Measurements from ENCODE around the gene GOLGA1. TPM values are rescaled to one million over a fixed set of nuclear protein-coding genes. Genes with fewer than 3 reads are reported as not detected.

GOLGA1 gene
- polyA plus RNA-seq, 1 donor (not counting 4 experiments of a cell fraction or from before 2014, with no cell fraction given) = 7.4 TPM

DNA sequence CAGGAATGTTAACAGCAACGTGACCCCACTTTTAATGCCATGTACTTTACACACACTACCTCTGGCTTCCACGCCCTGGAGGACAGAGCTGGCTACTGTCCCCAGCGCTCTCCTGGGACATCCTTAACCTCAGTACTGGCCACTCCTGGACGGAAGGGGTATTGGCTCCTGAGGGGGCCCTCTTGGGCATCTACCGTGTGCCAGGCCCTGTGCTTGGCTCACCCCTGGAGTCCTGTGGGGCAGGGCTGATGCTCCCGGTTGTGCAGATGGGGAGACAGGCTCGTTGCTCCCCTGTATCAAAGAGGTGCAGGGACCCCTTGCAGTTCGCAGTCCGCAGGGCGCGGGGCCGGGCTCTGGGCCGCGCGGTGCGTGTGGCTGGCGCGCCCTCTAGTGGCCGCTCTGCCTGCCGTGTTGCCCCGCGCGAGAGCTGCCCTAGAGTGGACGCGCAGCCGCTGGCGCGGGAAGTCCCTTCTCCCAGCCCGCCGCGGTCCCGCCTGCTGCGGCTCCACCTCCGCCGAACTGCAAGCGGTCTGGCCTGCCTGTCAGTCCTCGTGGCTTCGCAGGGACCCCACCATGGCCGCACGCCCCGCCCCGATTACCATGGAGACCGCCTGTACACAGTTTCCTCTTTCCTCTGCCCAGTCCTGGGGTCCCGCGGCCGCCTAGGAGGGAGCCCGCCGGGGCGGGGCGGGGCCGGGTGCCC lies 87.9 kb downstream of the GOLGA1 start, which contains the start of gene WDR38:
TSS of gene WDR38 (plus strand) at position 632 of the 703 bp plus-strand sequence. CDS start 72 bp downstream, outside the sequence.
- Histone ChIP-seq H3K4me3 (ENCODE audit: control insufficient read depth in 2 of 3, extremely low read depth in 1 of 3, insufficient read depth in 2 of 3, low read depth in 1 of 3, low read length in 3 of 3) (peak within 1 kb of the TSS; percentile 31 to 52 (median 49)), H3K79me2 (ENCODE audit: control insufficient read depth, insufficient read depth, low read length) (peaks cover under 1% of the 10 kb centered on the region), H3K9ac (ENCODE audit: control insufficient read depth, extremely low read depth, insufficient read depth, low read length) (peak within 1 kb of the TSS; percentile 61), H3K4me2 (ENCODE audit: control insufficient read depth, extremely low read depth, insufficient read depth, low read depth, low read length) (peak within 1 kb of the TSS; percentile 76), H2AFZ (ENCODE audit: control insufficient read depth, low read length) (peak within 1 kb of the TSS; percentile 73), H3K9me3 (ENCODE audit: control insufficient read depth, low read depth, low read length) (no peaks in the 10 kb centered on the region), H3K4me1 (ENCODE audit: control insufficient read depth, extremely low read depth, insufficient read depth, low read length) (peaks cover 10% of the 10 kb centered on the region), H4K20me1 (ENCODE audit: control insufficient read depth, extremely low read depth, insufficient read depth, low read length) (peaks cover 25% of the 10 kb centered on the region), H3K36me3 (ENCODE audit: control insufficient read depth in 2 of 2, extremely low read depth in 1 of 2, insufficient read depth in 2 of 2, low read length in 2 of 2) (peaks cover 11 to 14% of the 10 kb centered on the region in 2 experiments), H3K27ac (ENCODE audit: control insufficient read depth, insufficient read depth, low read length) (no peak within 1 kb of the TSS), H3K9me1 (ENCODE audit: control insufficient read depth, extremely low read depth, insufficient read depth, low read length) (no peaks in the 10 kb centered on the region), H3K27me3 (ENCODE audit: control insufficient read depth, extremely low read depth, insufficient read depth, low read length) (no peaks in the 10 kb centered on the region)
- FAIRE-seq (no peak), DNase-seq (ENCODE audit: low read depth, low spot score) (no peak)
- TF ChIP-seq EZH2 (IDR thresholded peaks at IDR 0.05; ENCODE audit: low read length) = no peak
- TF ChIP-seq, protein P1, sequence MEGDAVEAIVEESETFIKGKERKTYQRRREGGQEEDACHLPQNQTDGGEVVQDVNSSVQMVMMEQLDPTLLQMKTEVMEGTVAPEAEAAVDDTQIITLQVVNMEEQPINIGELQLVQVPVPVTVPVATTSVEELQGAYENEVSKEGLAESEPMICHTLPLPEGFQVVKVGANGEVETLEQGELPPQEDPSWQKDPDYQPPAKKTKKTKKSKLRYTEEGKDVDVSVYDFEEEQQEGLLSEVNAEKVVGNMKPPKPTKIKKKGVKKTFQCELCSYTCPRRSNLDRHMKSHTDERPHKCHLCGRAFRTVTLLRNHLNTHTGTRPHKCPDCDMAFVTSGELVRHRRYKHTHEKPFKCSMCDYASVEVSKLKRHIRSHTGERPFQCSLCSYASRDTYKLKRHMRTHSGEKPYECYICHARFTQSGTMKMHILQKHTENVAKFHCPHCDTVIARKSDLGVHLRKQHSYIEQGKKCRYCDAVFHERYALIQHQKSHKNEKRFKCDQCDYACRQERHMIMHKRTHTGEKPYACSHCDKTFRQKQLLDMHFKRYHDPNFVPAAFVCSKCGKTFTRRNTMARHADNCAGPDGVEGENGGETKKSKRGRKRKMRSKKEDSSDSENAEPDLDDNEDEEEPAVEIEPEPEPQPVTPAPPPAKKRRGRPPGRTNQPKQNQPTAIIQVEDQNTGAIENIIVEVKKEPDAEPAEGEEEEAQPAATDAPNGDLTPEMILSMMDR (optimal IDR thresholded peaks at IDR 0.05 in 1 of 3, IDR thresholded peaks at IDR 0.05 in 1 of 3, conservative IDR thresholded peaks at IDR 0.05 in 1 of 3; ENCODE audit: extremely low read depth in 1 of 3, insufficient read depth in 2 of 3, low read length in 3 of 3) = peak in 2 of 3 experiments; percentile 83 to 90
- dilution Hi-C loops (cut with MboI; ENCODE audit: extremely low pct_ligation_motif_present, low sequenced_read_pairs) = no loop called here

DNA sequence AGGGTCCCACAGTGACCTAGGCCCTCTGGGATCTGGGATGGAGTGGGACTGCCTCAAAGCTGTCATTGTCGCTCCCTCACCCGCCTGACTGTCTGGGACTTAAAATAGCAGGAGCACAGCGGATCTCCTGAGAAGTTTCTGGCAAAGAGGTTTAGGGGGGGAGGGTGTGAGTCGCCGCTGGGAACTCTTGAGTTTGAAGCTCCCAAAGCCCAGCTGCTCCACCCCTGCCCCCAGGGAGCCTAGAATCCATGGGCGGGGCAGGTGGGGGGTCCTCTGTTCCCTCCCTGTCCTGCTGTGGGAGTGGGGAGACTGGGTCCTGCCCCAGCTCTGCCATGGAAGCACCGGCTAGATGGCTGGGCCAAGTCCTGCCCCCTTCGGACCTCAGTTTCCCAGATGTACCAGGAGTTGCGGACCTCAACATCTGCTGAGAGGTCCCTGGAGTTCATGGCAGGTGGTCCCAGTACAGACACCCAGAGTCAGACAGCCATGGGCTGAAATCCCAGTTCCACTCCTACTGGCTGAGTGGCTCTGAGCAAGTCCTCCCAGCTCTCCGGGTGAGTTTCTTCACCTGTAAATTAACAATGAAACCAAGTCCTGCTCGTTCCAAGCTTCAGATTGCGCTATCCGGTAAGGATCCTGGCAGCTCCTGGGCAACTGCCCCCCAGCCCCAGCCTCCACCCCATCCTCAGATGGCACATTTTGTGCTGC lies 88.6 kb downstream of the GOLGA1 start:
- H2AFZ ChIP-seq (ENCODE audit: control insufficient read depth, low read length) = peak overlapping the region; percentile 73
- FAIRE-seq (no peak), DNase-seq (ENCODE audit: low read depth, low spot score) (no peak)
- dilution Hi-C loops (cut with MboI; ENCODE audit: extremely low pct_ligation_motif_present, low sequenced_read_pairs) = no loop called here
- H3K36me3 ChIP-seq (ENCODE audit: control insufficient read depth in 2 of 2, extremely low read depth in 1 of 2, insufficient read depth in 2 of 2, low read length in 2 of 2) = peaks cover 7 to 8% of the 10 kb centered on the region in 2 experiments
- TF ChIP-seq, protein P1 (optimal IDR thresholded peaks at IDR 0.05 in 1 of 3, IDR thresholded peaks at IDR 0.05 in 1 of 3, conservative IDR thresholded peaks at IDR 0.05 in 1 of 3; ENCODE audit: extremely low read depth in 1 of 3, insufficient read depth in 2 of 3, low read length in 3 of 3) = no peak
- TF ChIP-seq EZH2 (IDR thresholded peaks at IDR 0.05; ENCODE audit: low read length) = no peak
- H3K9ac ChIP-seq (ENCODE audit: control insufficient read depth, extremely low read depth, insufficient read depth, low read length) = peak overlapping the region; percentile 61
- H3K4me2 ChIP-seq (ENCODE audit: control insufficient read depth, extremely low read depth, insufficient read depth, low read depth, low read length) = peak overlapping the region; percentile 76
- H3K4me1 ChIP-seq (ENCODE audit: control insufficient read depth, extremely low read depth, insufficient read depth, low read length) = peaks cover 10% of the 10 kb centered on the region
- H3K27ac ChIP-seq (ENCODE audit: control insufficient read depth, insufficient read depth, low read length) = no peak overlapping the region
- H3K9me3 ChIP-seq (ENCODE audit: control insufficient read depth, low read depth, low read length) = no peaks in the 10 kb centered on the region
- H3K79me2 ChIP-seq (ENCODE audit: control insufficient read depth, insufficient read depth, low read length) = no peaks in the 10 kb centered on the region
- H4K20me1 ChIP-seq (ENCODE audit: control insufficient read depth, extremely low read depth, insufficient read depth, low read length) = peaks cover 20% of the 10 kb centered on the region
- H3K4me3 ChIP-seq (ENCODE audit: control insufficient read depth in 2 of 3, extremely low read depth in 1 of 3, insufficient read depth in 2 of 3, low read depth in 1 of 3, low read length in 3 of 3) = no peak overlapping the region
- H3K27me3 ChIP-seq (ENCODE audit: control insufficient read depth, extremely low read depth, insufficient read depth, low read length) = no peaks in the 10 kb centered on the region
- no peaks in the 10 kb centered on the region for H3K9me1 ChIP-seq (ENCODE audit: control insufficient read depth, extremely low read depth, insufficient read depth, low read length)
